Stimulated activated naive CD4-positive, alpha-beta T cell treated with Interleukin-2 at 50 U/mL for 16 hours (primary cell): Measurements from ENCODE around the gene DHX30.
"Not testable (repeated sequence)": the region's sequence is repeated elsewhere in the genome, so short reads cannot be mapped to it uniquely, and the experiment has no call there.

ENCODE experiments used
- DNase-seq: peaks from one replicate; lab custom pipeline; 2025; lab: John Stamatoyannopoulos, UW

Gene DHX30

GRCh38 chr3:47884603-47885002, 81.7 kb downstream of the DHX30 start:
- DNase-seq = no peak

GRCh38 chr3:47885168-47885567, 82.2 kb downstream of the DHX30 start:
- DNase-seq = no peak

GRCh38 chr3:47887991-47888390, 85.1 kb downstream of the DHX30 start:
- DNase-seq = not testable (repeated sequence)

- DNase-seq = no peak
These were observed 86.2 kb downstream of the DHX30 start for GRCh38 chr3:47888986-47889757.

- DNase-seq = no peak
These were observed 87.3 kb downstream of the DHX30 start for GRCh38 chr3:47890126-47890827.

- DNase-seq = no peak
These were observed 88.1 kb downstream of the DHX30 start for GRCh38 chr3:47890828-47891612.

GRCh38 chr3:47891613-47892005, 88.7 kb downstream of the DHX30 start:
- no peak for DNase-seq

GRCh38 chr3:47892286-47893040, 89.5 kb downstream of the DHX30 start:
- DNase-seq = no peak

- no peak for DNase-seq
These were observed 92.3 kb downstream of the DHX30 start for GRCh38 chr3:47895241-47895640.

GRCh38 chr3:47896736-47897135, 93.8 kb downstream of the DHX30 start:
- no peak for DNase-seq

GRCh38 chr3:47897954-47898353, 95.0 kb downstream of the DHX30 start:
- DNase-seq = no peak

GRCh38 chr3:47899495-47900108, 96.7 kb downstream of the DHX30 start:
- DNase-seq = no peak
